HG03097 (cell line): ENCODE data around the gene RAD21L1.

Experiments used
- ATAC-seq: cut with Tn5 transposase; IDR thresholded peaks from one replicate; pipeline ENCODE4 v1.9.1; 2021; ENCODE audit not compliant: unreplicated experiment, low FRiP score

RAD21L1 gene

DNA sequence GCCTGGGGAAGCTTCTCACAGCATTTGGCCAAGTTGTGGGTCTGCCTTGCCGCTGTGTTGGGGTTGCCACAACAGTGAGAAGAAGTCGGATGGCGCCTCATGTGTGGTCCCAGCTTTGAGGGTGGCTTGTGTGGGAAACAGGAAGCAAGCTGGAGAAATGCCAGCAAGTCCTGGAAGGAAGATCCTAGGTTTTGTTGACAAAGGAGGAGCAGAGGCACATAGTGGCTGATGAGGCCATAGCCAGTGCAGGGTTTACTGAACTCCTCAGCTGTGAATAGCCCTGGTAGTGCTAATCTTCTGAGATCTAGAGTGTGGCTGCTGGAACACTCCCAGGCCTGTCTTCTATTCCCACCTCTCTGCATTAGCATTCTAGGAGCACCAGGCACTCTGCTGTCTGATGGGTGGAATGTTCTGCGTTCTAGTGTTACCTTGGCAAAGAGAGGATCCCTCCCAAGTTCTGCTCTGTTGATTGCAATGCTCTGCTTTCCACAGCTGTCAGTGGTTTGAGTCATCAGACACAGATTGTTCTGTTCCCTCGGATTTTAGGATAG is 65.4 kb downstream of the RAD21L1 start:
- ATAC-seq = no peak

DNA sequence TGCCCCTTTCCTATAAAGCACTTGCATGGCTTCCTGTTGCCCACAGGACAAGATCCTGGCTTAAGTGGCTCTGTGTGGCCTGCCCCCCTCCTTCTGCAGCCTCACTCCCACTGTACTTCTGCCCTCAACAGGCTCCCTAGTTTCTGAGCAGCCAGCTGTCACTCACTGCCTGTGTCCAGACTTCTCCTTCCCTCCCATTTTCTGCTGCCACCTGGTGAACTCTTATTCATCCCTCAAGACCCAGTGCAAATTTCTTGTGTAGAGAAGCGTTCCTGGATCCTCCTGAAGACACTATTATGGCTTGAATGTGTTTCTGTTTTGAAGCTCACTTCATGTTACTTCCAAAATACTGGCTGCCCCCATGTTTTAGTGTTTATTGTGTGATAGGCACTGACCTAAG is 66.8 kb downstream of the RAD21L1 start:
- ATAC-seq = no peak

DNA sequence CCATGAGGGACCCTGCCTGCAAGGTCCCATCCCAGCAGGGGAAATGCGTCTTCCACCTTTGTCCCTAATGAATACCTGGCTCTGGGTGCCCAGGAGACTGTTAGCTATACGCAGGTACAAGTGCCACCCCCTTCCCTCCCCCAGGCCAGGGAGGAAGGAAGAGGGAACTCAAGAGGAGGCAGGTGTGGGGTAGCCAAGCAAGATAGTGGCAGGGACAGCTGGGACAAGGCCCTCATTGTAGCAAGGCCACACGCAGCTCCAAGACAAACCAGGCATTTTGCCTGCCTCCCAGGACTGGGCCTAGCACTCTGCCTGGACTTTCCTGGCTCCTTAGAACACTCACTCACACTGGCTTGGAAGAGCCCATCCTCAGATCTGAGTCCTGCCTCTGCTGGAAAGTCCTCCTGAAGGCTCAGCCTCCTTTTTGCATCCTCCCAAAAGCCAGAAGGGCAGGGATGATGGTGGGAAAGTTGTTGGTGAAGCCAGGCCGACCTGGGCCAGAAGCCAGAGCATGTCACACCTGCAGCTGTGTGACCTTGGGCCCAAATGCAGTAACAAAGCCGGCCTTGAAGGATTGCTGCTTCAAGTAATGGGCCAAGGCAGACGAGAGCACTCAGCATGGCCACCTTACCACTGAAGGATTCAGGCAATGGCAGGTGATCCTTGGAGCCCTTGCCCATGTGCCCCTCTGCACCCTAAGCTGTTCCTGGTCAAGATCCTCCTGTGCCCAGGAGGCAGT is 68.0 kb downstream of the RAD21L1 start:
- ATAC-seq = no peak

DNA sequence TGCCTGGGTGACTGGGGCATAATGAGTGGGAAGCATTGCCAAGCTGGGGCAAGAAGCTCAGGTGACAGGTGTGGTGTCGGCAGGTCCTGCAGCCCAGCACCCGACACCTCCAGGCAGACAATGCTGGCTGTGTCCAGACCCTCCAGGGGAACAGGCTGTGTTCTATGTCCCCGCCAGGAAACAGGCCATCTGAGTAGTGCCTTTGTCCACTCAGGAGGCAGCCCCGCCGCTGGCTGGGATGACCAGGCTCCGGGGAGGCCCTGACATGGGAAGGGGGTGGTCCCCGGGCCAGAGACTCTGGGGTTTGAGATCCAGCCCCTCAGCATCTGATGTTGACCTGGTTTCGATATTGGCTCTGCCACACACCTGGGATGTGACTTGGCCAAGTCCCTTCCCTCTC is 68.7 kb downstream of the RAD21L1 start:
- ATAC-seq = no peak

DNA sequence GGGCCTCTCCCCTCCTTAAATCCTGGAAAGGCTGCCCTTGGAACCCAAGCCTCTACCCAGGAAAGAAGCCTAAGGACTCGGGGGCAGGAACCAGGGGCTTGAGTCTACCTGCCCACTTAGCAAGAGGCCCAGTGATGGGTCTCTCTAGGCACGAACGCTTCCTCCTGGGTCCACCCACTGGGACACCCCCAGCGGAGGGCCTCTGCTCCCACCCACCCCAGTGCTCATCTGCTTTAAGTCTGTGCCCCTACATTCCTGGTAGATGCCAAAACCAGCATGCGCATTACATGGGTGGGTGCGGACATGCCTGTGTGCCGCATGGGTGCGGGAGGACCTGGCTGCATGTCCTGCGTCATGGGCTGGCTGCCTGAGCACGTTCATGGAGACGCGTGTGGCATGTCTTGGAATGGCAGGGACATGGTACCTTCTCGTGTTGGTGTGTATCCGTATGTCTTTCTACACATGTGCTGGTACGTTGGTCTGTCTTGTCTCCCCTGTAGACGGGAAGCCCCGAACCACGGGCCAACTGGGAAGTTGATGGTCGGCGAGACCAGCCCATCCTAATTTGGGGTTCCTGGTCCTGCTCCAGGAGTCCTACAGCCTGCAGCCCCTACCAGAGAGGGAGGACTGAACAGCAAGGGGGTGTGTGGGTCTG is 69.6 kb downstream of the RAD21L1 start:
- no peak for ATAC-seq

DNA sequence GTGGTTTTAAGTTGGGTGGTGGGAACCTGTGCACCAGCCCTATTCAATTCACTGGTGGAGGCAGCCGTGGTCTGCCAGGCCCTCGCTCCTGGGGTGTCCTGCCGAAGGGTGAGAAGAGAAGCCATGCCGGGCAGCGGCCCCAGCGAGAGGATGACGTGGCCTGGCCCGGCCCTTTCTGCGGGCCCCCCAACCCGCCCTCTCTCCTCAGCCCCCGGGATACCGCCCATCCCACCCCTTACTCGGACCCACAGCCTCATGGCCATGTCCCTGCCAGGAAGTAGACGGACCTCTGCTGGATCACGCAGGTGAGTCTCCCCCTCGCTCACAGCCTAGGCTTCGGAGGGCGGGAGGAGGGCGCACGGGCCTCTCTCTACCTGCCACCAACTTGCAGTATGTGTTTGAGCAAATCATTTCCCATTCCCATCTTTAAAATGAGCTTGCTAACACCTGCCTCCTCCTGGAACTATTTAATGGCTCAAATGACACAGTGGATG is 70.3 kb downstream of the RAD21L1 start:
- no peak for ATAC-seq

DNA sequence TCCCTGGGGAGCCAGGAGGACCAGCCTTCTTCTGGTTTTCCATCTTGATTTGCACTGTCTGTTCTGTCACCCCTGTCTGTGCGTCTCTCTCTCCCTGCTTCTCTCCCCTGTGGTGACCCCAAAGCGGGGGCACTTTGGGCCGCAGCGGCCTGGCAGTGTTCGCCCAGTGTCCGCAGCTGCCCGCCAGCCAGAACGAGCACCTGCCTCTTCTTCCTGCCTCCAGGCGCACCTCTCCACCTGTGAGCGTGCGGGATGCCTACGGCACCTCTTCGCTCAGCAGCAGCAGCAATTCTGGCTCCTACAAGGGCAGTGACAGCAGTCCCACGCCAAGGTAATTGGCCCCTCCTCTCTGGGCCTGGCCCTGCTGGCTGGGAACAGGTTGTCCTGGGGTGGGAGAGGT is 71.1 kb downstream of the RAD21L1 start:
- no peak for ATAC-seq

DNA sequence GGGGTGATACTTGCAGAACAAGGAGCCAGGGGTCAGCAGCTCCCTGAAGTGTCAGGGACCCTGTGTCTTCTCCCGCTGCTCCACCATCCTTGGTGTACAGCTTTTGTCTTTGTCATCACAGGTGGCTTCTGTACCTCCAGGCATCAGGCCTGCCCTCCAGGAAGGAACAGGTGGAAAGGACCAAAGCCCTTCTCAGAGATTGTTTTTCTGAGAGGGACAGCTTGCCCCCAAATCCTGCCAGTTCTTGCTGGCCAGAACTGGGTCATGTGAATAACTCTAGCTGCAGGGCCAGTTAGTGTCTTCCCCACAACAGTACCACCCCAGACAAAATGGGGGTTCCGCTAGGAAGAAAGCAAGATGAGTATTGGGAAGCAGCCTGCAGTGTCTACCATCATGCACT is 71.6 kb downstream of the RAD21L1 start:
- ATAC-seq = no peak

DNA sequence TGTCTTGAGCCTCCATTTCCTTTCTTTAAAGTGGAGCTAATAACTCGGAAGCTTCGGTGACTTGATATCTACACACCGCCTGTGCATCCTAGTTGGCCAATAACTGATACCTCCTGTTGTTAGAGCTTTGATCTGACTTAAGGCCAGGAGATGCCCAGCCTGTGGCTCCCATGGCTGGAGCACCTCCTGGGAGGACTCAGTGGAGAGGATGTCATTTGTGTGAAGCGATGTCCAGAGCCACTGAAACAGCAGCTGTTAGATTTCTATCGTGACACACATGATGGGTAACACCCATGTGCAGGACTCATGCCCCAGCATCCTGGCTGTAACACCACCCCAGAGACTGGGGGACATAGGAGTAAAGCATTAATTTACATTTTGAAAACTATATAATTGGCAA is 72.3 kb downstream of the RAD21L1 start:
- no peak for ATAC-seq

DNA sequence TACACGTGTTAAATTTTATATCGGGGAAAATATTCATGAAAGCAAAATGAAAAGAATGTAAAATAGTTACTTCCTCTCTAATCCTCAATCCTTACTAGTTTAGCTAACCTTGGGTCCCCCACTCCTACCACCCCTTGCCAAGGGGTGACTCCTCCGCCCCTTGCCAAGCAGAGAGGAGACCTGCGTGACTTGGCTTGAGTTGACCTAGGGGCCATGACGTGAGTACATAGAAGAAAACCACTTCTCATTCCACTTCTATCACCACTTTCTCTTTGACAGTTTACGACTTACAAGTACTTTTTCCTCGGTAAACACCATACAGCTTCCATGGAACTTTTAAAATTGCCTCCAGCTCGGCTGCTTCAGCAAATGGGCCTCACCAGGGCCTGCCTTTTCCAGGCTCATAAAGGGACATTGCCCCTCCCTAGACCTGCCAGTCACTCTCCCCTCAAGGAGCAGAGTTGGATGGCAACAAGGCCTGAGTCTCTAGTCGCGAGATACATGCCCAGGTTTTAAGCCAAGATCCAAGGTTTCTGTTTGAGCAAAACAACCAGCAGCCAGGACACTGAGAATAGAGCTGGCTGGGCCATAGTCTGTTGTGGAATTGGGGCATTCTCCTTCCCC is 73.2 kb downstream of the RAD21L1 start:
- ATAC-seq = no peak

DNA sequence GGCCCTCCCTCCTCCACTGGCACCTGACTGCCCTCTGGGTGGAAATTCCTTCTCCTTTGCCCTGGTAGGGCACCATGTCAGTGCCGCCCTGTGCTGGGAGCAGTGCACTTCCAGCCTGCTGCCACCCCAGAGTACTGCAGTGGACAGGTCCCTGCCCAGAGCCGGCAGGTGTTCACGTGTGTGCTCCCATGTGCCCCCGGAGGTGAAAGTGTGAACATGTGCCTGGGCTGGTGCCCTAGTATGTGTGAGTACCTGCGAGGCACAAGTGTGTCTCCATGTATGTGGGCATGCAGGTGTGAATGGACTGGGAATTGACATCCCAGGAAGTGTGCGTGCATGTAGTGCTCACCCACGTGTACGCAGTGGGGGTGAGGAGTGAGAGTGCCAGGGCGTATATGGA is 73.7 kb downstream of the RAD21L1 start:
- no peak for ATAC-seq

DNA sequence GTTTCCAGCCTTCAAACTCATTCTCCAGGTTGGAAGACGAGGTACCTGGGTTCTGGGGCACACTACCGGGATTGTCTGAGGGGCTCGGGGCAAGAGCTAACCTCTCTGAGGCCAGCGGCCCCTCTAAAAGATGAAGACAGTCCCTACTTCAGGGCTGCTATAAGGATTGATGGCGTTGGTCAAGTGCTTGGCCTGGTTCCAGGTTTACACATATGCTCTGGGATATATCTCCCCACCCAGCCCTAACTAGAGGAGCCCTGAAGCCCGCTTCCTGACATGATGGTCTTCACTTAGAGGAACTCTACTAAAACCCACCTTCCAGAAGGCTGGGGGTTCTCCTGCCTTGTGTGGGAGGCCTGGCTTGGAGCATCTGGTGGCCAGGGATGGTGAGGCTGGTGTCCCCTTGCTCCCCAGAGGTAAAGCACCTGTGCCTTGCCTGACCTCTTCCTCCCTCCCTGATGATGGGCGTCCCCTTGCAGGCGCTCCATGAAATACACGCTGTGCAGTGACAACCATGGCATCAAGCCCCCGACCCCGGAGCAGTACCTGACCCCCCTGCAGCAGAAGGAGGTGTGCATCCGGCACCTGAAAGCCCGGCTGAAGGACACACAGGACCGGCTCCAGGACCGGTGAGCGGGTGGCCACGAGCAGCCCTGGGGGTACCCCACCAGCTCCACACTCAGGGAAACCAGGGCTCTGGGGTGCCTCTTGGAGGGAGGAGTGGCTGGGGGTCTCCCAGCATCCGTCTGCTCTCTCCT is 74.4 kb downstream of the RAD21L1 start:
- no peak for ATAC-seq

DNA sequence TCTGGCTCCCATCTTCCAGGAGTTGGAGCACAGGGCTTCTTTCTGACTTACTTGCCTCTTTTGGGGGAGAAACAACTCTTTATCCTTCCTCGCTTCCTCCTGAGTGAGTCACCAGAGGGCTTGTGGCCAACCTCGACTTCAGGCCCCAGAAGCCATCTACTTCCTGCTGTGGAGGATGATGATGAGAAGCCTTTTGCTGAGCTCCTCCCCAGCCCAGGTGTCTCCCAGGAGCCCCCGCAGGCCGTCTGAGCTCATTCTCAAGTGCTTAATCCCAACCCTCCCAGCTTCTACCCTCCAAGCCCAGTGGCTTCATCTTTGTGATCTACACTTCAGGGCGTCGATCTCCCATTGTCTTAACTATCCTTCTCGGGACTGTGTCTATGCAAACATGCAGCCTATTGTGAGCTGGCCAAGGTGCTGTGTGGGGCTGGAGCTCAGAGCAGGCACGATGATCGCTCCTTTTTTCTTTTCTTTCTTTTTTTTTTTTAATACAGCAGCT is 75.2 kb downstream of the RAD21L1 start:
- ATAC-seq = no peak

DNA sequence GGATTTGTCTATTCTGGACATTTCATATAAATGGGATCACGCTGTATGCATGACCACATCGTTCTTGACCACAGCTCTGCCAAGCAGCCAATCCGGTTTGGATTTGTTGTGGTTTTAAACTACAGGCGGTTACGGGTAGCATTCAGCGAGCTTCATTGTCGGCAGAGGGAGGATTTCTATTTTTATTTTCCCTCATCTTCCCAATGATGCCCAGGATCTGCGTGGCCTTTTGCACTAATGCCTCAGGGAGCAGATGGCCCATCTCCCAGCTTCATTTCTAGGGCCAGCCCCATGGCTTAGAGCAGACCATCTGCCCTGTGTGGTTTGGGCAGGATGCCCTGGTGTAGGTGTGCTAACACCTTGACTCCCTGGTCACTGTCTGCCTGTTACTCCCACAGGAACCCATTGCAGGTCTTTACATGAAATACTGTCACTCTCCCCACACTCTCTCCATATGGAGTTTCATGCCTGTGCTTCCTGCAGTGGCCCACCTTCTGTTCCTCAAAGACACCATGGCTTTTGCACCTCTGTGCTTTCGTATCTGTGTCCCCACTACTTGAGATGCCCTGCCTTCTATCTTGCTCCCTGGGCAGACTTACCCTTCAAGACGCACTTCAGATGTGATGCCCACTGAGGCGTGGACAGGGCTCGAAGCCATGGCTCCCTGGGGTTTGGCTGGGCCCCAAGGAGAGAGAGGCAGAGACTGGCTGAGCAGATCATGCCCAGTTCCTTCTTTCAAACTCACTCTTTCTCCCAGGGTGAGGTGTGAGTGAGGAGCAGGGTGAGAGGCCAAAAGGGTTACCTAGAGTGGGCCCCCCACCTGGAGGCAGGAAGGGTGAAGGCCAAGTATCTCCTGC is 77.1 kb downstream of the RAD21L1 start:
- ATAC-seq = no peak

DNA sequence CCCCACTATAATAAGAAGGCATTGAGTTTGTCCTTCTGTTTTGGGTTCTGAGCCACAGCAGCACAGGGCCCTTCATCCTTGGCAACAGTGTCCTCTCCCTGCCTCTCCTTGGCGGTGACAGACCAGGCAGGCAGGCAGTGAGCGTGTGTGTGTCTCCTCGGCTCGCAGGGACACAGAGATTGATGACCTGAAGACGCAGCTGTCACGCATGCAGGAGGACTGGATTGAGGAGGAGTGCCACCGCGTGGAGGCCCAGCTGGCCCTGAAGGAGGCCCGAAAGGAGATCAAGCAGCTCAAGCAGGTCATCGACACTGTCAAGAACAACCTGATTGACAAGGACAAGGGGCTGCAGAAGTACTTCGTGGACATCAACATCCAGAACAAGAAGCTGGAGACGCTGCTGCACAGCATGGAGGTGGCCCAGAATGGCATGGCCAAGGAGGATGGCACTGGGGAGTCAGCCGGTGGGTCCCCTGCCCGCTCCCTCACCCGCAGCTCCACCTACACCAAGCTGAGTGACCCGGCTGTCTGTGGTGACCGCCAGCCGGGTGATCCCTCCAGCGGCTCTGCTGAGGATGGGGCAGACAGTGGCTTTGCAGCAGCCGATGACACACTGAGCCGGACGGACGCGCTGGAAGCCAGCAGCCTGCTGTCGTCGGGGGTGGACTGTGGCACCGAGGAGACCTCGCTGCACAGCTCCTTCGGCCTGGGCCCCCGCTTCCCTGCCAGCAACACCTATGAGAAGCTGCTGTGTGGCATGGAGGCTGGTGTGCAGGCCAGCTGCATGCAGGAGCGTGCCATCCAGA is 79.1 kb downstream of the RAD21L1 start:
- ATAC-seq = no peak
